NCI-H226 (cell line): Measurements from ENCODE around the gene MOB3C.
"Not testable (repeated sequence)": the region's sequence is repeated elsewhere in the genome, so short reads cannot be mapped to it uniquely, and the experiment has no call there.

ENCODE experiments used
- DNase-seq: peaks from one replicate; pipeline ENCODE4 v3.0.0-alpha.2; 2015

MOB3C gene

DNA sequence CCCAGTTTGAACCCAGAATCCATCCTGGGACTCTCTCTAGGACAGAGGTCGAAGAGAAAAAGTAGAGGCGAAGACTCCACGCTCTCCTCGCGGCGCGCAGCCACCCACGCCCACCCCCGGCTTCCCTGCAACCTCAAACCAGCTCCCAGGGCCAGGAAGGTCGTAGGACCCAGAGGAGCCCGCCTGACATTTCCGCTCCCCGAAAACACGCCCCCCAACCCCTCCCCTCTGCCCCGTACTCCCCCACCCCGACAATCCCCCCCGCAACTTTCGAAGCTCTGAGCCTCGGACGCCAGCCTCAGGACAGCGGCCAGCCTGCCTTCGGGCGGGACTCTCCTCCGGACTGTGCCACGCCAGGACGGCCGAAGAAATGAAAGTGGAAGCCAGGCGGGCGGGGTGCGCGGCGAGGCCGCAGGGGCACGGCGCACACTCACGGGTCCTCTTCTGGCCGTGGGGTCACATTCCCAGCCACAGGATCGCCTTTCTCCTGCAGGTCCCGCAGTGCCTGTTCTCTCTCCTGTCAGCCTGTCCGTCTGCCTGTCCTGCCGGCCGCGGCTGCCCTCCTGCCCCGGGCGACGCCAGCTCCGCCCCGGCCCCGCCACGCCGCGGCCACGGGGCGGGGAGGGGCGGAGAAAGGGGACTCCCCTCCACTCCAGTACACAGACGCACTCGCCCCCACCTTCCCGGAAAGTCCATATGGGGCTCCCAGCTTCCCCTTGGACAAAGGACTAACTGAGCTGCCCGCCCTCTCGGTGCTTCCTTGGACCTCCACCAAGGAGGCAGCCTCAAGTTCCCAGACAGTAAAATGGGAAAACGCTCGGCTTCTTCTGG, at the start of gene MOB3C:
TSS of gene MOB3C (minus strand) at position 535 of the 831 bp plus-strand sequence. CDS start 3,490 bp downstream, outside the sequence.
- peak; percentile 73 for DNase-seq

DNA sequence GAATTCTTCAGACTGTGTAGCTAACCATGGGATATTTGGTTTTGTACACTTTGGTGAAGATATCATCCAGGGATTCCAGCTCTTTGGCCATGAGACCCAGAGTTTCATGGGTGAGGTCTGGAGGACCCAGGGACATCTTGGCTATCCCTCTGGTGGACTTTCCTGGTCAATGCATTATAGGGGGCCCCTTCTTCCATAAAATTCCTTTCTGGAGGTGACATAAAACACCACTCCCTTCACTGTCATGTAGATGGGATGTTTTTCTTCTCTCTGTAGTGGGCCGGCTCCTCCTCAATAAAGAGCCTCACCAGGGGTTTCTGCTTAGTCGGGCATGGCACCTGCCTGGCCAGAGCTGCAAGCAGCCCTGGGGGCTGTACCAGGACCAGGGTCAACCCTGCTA, 49.4 kb upstream of the MOB3C start:
- DNase-seq, result no peak

DNA sequence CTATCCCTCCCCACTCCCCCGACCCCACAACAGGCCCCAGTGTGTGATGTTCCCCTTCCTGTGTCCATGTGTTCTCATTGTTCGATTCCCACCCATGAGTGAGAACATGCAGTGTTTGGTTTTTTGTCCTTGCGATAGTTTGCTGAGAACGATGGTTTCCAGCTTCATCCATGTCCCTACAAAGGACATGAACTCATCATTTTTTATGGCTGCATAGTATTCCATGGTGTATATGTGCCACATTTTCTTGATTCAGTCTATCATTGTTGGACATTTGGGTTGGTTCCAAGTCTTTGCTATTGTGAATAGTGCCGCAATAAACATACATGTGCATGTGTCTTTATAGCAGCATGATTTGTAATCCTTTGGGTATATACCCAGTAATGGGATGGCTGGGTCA, 46.3 kb upstream of the MOB3C start:
- DNase-seq, result not testable (repeated sequence)

DNA sequence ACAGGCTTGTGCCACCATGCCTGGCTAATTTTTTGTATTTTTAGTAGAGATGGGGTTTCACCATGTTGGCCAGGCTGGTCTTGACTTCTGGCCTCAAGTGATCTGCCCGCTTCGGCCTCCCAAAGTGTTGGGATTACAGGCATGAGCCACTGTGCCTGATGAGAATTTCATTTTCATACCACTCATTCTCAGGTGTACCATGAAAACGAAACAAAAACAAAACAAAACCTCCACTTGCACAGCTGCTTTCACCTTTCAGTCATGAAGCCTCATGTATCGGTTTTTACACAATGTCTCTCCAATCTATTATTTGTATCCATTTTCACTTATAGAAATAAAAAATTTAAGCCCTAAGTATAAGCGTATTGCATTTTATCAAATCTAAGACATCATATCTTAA, 43.5 kb upstream of the MOB3C start:
- DNase-seq, result not testable (repeated sequence)

DNA sequence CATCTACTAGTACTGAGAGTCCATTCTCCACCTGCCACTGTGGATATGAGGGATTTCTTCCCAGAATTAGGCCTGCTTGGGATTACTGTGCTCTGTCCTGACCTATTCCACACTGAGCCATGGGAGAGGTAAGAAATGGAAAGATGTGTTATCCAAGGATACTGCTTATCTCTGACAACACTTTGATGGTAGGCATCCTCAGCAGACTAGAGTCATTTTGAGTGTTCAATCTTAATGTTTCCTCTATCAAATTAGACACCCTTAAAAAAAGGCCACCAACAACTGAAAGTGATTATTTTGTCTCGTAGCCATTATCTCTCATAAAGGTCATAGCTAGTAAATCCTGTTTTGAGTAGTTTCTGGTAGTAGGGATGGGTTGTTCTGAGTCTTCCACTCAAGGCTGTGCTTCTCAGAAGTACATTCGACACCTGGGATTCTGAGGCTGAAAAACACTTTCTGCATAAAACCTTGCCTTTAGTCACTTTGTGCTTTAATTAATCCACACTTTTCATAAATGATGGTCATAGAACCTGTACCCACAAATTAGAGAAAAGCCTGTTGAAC, 42.8 kb upstream of the MOB3C start:
- DNase-seq, result no peak

DNA sequence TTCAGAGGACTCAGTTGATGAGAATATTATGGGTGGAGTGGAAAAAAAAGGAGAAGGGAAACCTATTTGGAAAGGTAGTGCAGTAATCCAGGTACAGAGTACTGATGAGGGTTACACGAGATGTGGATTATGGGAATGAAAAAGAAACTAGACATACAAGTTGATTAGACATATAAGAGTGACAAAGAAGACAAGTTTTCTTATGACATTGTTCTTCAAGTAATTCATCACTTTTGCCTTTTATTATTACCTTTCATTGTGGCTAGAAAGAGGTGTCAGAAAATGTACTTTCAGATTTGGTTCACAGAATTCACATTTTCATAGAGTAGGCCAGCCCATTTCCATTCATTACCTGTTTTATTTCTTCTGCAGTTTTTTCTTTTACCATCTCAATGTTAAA, 41.2 kb upstream of the MOB3C start:
- DNase-seq, result no peak

DNA sequence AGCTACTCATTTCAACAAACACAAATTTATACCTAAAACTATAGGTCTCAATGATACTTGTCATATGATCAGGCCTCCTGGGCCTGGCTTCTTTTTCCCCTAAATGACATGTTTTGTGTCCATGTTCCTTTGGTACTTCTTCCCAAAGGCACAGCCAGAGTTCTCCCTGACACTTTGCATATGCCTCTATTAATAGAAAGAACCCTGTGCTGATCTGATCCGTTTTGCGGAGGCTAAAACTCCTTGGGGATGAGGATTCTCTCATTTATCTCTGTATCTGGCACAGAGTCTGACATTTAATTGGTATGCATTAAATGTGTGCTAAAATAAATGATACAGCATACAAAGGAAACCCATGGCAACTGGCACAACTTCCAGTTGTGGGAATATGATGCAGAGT, 40.0 kb upstream of the MOB3C start:
- no peak for DNase-seq

DNA sequence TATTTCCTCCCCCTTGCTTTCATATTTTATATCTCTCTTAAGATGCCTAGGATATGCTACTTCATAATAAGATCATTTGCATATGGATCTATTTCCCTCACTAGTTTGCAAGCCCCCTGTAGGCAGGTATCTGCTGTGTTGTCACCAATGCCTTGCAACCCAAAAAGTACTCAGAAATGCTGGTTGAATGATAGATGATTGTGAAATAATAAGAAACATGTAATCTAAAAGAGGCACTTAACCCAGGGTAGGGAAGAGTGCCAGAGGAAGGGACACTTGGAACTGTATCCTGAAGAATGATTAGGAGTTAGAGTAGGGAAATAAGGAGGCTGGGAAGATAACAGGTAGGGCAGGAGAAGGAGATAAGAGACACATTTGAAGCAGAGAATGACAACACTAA, 39.2 kb upstream of the MOB3C start:
- DNase-seq, result no peak

DNA sequence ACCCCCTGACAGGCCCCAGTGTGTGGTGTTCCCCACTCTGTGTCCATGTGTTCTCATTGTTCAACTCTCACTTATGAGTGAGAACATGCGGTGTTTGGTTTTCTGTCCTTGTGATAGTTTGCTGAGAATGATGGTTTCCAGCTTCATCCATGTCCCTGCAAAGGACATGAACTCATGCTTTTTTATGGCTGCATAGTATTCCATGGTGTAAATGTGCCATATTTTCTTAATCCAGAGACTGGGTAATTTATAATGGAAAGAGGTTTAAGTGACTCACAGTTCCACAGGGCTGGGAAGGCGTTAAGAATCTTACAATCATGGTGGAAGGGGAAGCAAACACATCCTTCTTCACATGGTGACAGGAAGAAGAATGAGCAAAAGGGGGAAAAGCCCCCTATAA, 38.1 kb upstream of the MOB3C start:
- not testable (repeated sequence) for DNase-seq

DNA sequence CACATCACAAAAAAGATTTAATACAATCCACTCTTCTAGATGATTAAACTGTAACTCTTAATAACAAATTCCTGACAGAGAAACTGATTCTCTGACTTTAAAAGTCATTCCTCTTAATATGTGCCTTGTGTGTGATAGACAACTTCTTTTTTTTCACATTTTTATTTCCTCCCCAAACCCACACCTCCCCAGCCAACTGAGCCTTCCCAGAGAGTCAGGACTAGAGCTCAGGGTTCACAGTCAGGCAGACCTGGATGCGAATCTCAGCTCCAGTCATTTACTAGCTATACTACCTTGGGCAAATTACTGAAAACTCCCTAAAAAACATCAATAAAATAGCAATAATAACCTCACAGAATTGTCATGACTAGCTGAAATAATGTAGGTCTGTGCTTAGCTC, 37.4 kb upstream of the MOB3C start:
- DNase-seq, result no peak

DNA sequence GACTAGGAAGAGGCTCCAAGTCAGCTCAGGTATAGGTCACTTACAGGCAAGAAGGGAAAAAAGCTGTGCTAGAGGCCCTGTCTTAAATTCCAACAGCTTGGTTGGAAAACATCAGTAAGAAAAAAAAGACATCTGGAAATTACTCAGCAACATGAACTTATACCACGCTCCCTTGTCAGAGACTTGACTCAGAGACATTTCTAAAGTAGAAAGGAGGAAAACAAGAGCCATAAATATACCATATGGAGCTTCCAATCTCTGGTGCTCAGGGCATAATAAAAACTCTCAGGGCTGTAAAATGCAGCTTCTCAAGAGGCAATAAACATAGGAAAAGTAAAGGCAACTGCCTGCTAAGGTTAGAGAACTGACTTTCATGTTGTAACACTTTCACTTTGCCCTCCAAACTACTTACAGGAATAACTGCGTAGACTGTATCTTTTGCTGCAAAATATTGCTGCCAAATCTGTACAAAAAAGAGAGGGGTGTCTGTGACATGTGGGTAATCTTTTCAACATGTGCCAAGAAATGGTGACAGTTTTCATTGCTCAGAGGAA, 36.9 kb upstream of the MOB3C start:
- DNase-seq, result no peak

DNA sequence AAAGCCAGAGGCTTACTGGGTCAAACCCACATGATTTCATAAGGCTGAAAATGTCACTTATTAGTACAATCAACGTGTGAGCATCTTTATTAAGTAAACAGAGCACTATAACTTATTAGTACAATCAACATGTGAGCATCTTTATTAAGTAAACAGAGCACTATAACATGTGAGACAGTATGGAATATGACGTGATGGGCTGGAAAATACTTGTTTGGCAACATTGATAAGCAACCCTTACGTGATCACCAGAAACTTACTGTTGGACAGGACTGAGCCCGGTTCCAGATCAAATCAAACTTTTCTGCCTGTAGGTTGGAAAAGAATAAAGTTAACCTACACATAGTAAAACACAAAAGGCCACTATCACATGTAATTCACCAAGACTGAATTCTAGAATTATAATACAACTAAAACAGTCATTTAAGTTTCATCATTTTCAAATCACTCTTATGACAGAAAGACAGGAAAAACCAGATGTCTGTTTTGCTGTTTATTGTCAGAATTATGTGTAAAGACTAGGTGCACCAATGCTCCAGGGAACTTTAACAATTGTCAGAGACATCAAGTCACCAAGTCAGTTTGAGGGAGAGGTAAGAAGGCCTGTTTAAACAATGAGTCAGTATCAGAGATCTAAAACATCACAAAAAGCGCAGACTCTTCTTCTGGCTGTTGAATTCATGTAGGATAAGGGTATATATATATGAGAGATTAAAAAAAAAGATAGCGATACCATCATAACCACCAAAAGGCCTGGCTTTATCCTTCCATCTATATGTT, 35.9 kb upstream of the MOB3C start:
- DNase-seq, result no peak

DNA sequence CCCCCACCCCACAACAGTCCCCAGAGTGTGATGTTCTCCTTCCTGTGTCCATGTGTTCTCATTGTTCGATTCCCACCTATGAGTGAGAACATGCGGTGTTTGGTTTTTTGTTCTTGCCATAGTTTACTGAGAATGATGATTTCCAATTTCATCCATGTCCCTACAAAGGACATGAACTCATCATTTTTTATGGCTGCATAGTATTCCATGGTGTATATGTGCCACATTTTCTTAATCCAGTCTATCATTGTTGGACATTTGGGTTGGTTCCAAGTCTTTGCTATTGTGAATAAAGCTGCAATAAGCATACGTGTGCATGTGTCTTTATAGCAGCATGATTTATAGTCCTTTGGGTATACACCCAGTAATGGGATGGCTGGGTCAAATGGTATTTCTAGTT, 34.5 kb upstream of the MOB3C start:
- not testable (repeated sequence) for DNase-seq

DNA sequence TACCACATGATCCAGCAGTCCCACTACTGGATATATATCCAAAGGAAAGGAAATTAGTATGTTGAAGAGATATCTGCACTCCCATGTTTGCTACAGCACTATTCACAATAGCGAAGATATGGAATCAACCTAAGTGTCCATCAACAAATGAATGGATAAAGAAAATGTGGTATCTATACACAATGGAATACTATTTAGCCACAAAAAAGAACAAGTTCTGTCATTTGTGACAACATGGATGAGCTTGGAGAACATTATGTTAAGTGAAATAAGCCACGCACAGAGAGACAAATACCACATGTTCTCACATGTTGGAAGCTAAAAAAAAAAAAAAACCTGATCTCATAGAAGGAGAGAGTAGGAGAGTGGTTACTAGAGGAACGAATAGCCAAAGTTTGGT, 33.9 kb upstream of the MOB3C start:
- no peak for DNase-seq

DNA sequence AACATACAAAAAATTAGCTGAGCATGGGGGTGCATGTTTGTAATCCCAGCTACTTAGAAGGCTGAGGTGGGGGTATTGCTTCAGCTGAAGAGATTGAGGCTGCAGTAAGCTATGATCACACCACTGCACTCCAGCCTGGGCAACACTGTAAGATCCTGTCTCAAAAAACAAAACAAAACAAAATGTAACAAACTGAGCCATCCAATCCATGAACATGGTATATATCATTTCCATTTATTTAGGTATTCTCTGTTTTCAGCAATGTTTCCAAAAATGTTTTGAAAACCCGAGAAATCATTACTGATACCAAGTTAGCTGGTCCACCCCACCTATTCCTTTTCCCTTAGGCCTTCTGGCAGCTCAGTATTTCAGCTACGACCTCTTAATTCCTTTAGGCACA, 33.2 kb upstream of the MOB3C start:
- no peak for DNase-seq

DNA sequence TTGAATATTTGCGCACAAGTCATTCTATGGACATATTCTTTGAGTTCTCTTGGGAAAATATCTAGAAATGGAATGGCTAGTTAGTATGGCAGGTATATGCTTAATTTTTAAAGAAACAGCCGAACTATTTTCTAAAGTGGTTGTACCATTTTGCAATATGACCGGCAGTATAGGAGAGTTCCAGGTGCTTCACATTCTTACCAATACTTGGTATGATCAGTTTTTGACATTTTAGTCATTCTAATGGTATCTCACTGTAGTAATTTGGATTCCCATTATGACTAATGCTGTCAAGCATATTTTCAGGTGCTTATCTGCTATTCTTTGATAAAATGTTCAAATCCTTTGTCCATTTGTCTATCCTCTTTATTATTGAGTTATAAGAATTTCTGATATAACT, 31.0 kb upstream of the MOB3C start:
- peak; percentile 38 for DNase-seq

DNA sequence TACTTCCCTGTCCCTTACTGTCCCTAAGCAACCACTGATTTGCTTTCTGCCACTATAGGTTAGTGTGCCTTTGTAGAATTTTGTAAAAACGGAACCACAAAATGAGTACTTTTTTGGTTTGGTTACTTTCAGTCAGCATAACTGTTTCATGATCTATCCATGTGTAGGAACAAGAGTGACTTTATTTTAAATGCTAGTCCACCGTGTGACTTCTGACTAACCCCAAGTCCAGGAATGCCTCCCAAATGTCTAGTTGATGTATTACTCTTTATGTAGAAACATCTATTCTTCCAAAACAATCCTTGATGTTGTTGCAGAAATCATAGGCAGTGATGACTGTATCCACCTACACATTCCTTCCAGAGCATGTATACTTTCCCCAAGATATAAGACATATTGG, 30.2 kb upstream of the MOB3C start:
- peak; percentile 58 for DNase-seq

DNA sequence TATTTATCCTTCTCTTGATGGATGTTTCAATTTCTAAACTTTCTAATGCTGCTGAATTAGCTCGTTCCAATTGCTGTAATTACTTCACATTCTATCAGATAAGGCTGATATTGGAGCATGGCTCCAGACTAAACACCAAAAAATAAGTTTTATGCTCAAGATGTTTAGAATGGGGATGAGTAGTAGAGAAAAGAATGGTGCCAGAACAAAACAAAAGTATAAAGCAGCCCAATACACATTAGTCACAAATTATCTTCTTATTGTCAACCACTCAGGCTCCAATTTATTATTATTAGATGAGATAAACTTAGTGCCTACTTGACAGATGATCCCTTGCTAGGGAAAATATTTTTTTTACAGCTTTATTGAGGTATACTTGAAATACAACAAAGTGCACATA, 29.7 kb upstream of the MOB3C start:
- peak; percentile 12 for DNase-seq

DNA sequence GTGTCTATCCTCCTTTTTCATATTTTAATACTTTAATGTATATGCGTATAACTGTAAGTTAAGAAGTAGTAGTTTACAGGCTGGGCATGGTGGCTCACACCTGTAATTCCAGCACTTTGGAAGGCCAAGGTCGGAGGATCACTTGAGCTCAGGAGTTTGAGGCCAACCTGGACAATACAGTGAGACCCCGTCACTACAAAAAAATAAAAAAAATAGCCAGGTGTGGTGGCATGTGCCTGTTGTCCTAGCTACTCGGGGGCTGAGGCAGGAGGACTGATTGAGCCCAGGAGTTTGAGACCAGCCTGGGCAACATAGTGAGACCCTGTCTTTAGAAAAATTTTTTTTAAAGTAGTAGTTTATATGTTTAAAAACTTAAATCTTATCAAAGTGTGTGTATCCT, 29.2 kb upstream of the MOB3C start:
- no peak for DNase-seq

DNA sequence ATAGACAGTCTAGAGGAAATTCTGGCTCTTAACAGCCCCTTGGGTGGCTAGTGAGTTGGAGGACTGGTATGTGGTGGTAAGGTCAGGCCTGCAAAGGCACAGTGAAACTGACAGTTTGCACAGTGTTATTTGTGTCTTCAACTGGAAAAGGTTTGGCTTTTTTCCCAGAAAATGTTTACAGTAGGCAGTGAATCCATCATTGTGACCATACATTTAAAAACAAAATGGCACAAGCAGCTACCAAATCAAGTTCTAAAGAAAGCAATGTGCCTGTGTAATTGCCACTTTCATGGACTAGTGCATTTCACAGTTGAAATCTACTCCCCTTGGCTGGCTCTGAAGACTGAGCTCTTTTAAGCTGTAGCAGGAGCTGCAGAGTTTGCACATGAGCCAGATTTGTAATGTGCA, 26.8 kb upstream of the MOB3C start:
- peak; percentile 82 for DNase-seq

DNA sequence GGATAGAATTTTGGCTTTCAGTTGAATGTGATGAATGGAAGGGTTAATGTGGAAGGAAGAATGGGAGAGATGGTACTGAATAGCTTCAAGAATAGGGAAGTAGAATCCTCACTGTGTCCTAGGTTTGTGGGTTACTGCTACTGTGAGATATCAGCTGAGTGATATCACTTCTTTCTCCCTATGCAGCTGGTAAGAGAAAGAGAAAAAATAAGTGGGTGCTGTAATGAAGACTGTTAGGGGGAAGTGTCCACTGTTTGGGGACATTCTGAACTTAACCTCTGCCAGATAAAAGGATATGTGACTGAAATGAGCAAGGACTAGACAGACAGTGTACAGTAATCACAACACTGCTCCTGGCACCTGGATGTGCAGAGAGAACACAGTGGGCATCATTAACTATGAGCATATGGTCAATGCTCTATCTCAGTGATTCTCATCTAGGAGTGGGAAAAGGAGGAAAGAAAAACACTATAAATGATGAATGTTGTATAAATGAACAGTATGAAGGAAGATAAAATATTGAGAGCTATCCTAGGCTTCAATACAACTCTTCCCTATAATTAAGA, 25.6 kb upstream of the MOB3C start:
- no peak for DNase-seq

DNA sequence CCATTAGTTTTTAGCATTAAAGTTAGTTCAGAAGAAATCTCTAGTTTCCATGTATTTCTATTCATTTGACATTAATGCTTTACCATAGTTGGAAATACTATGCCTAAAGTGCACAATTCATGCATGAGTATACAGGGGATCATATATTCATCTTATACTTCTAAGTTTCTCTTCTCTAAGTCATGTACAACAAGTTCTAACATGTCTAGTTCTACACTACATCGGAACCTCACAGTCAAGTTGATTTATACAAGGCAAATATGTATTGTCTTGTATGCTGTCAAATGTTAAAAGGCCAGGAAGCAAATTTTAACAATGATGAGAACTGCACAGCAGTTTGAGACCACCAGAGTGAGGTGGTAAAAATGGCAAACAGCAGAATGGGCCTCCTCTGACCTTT, 22.9 kb upstream of the MOB3C start:
- no peak for DNase-seq

DNA sequence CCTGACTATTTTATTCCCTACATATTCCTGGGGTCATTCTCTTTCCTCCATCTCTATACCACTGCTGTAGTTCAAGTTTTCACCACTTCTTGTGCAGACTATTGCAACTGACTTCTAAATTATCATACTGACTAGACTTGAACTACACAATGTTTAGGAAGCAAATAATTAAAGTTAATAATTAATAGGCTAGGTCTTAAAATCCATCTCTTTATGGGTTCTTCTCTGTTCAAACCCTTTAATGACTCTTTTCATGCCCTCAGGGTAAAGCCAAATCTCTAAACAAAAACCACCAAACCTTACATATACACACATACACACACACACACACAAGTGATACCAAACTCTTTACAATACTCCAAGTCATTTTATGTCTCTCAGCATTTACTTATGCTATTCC, 22.3 kb upstream of the MOB3C start:
- DNase-seq, result no peak
